Esophagus (tissue), 2 donors: ENCODE results near the gene MYO6. TPM values are rescaled to one million over a fixed set of nuclear protein-coding genes. Genes with fewer than 3 reads are reported as not detected.

Experiments used
- H3K27ac ChIP-seq, 2 donors: one replicate each; pipeline ENCODE4 v1.5.1; 2013; ENCODE audit warnings: low read depth in 2 of 2, mild to moderate bottlenecking in 2 of 2, inconsistent platforms in 1 of 2, low read length in 1 of 2, moderate library complexity in 1 of 2
- H3K27me3 ChIP-seq, 2 donors: one replicate each; pipeline ENCODE4 v1.6.1; 2013; ENCODE audit warnings: low read length in 2 of 2, control low read depth in 1 of 2, mild to moderate bottlenecking in 1 of 2; ENCODE audit not compliant: insufficient read depth in 2 of 2, control insufficient read depth in 1 of 2
- H3K36me3 ChIP-seq, 2 donors: one replicate each; pipeline ENCODE4 v1.6.1; 2013; ENCODE audit warnings: low read length in 1 of 2; ENCODE audit not compliant: control insufficient read depth in 2 of 2, insufficient read depth in 2 of 2
- H3K4me1 ChIP-seq, 2 donors: one replicate each; pipeline ENCODE4 v1.6.1; 2013; ENCODE audit warnings: low read length in 1 of 2; ENCODE audit not compliant: control insufficient read depth in 2 of 2, insufficient read depth in 2 of 2
- H3K4me3 ChIP-seq, 2 donors: one replicate each; pipeline ENCODE4 v1.5.1; 2013; ENCODE audit warnings: low read length in 2 of 2, mild to moderate bottlenecking in 2 of 2, low read depth in 1 of 2, moderate library complexity in 1 of 2
- H3K9me3 ChIP-seq, 2 donors: one replicate each; pipeline ENCODE4 v1.6.1; 2013; ENCODE audit warnings: mild to moderate bottlenecking in 2 of 2, low read depth in 1 of 2, low read length in 1 of 2, moderate library complexity in 1 of 2; ENCODE audit not compliant: control insufficient read depth in 2 of 2, insufficient read depth in 1 of 2
- WGBS, 2 donors: extraction: QIAGEN DNeasy Blood & Tissue Kit; methylation state at CpG; one replicate each; pipeline ENCODE4 v1.1.7; 2013; 5-methylcytosine and 5-hydroxymethylcytosine counted together
- polyA plus RNA-seq, 2 donors: library from polyadenylated mRNA; stranded (reverse); fragments of 200-250 nt; gene quantifications; one replicate each; pipeline ENCODE4 v1.2.3, GENCODE V29; 2013
- donor health status: healthy with polysubstance abuse.
- donor health status: Bipolar disorder and iron deficiency.

The MYO6 gene
- polyA plus RNA-seq, 2 donors: 26.8 to 53.1 TPM

DNA sequence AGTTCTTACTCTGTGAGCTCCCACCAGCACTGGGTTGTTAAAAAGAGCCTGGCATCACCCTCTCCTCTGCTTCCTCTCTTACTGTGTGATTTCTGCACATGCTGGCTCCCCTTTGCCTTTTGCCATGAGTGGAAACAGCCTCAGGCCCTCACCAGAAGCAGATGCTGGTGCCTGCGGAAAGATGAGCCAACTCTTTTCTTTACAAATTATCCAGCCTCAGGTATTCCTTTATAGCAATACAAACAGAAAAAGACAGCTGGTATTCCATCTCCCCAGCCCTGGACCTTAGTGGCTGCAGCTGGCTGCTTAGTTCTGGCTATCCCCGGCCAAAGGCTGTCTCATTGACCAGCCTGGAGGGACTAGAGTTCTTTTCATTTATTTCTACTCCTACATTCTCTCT lies 194.3 kb downstream of the MYO6 start:
- H3K27ac ChIP-seq: no peak overlapping the region
- 71 to 89% methylated on average over 2 of the region's 2 CpGs for WGBS, 2 donors
- no peaks in the 10 kb centered on the region for H3K36me3 ChIP-seq

DNA sequence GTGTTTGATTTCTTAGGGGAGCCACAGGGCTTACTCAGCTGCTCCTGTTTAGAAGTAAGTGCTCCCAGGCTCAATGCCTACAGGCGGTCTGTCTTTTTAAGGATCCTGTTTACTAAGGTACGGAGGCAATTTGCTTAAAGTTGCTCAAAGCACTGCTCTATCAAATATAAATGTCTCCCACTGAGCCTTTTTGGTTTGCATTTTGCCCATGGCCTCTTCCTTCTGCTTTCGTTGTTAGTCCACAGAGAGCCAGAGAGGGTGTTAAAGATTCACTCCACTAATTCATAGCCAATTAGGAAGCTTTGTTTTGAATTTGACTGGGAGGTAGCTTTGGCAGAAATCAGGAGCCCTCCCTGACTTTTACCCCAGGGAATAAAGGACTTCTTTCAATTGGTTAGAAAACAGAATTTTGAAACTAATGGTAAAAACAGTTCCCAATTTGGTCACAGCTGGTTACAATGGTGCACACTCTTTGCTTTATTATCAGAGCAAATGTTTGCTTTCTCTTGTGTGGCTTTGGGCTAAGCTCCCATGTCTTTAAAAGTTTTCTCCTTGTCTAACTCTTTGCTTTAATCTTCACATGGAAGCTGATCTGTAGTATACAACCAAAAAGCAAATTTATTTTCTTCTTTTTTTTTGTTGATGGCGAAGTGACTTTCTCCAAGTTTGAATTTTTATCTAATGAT lies 197.2 kb downstream of the MYO6 start:
- WGBS, 2 donors: 37% methylated on average over 4 of the region's 4 CpGs
- peaks cover 0 to 3% of the 10 kb centered on the region in 2 donors for H3K27me3 ChIP-seq
- no peaks in the 10 kb centered on the region for H3K9me3 ChIP-seq
- H3K27ac ChIP-seq: no peak overlapping the region
- no peaks in the 10 kb centered on the region for H3K4me1 ChIP-seq
- H3K4me3 ChIP-seq: no peak overlapping the region
- H3K36me3 ChIP-seq: no peaks in the 10 kb centered on the region

More for the DNA sequence above, 194.3 kb downstream of the MYO6 start:
- H3K4me3 ChIP-seq: no peak overlapping the region
- H3K4me1 ChIP-seq: no peaks in the 10 kb centered on the region
- H3K27me3 ChIP-seq: peaks cover 0 to 3% of the 10 kb centered on the region in 2 donors
- H3K9me3 ChIP-seq: no peaks in the 10 kb centered on the region

DNA sequence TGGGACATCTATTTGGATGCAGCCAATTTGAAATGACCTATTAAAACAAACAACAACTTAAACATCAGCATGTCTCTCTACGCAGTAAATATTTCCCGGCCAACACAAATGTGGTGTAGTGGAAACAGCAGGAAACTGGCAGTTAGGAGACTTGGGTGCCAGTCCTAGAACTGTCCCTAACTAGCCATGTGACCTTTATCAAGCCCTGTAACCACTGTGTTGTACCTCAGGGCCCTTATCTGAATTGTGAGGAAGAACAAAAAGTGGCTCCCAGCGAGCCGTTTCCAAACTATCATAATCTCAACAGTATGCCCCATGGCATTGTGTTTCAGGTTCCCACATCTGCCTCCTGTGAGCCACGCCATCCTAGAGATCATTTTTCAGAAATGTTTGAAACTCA lies 198.9 kb downstream of the MYO6 start:
- no peaks in the 10 kb centered on the region for H3K36me3 ChIP-seq
- H3K4me3 ChIP-seq: no peak overlapping the region
- no peak overlapping the region for H3K27ac ChIP-seq
- H3K27me3 ChIP-seq: peaks cover 0 to 3% of the 10 kb centered on the region in 2 donors
- H3K9me3 ChIP-seq: no peaks in the 10 kb centered on the region
- no peaks in the 10 kb centered on the region for H3K4me1 ChIP-seq
- 76 to 81% methylated on average over 5 of the region's 5 CpGs for WGBS, 2 donors

GRCh38 chr6:75952128-75952527 lies 203.1 kb downstream of the MYO6 start:
- Histone ChIP-seq H3K27me3 (peaks cover 0 to 3% of the 10 kb centered on the region in 2 donors), H3K36me3 (no peaks in the 10 kb centered on the region), H3K4me1 (no peaks in the 10 kb centered on the region), H3K4me3 (no peak overlapping the region), H3K27ac (no peak overlapping the region), H3K9me3 (no peaks in the 10 kb centered on the region)
- 35 to 44% methylated on average over 3 of the region's 3 CpGs for WGBS, 2 donors

- H3K27me3 ChIP-seq: no peaks in the 10 kb centered on the region
- no peaks in the 10 kb centered on the region for H3K36me3 ChIP-seq
- WGBS, 2 donors: 86 to 93% methylated on average over 1 of the region's 1 CpG
- H3K4me1 ChIP-seq: no peaks in the 10 kb centered on the region
- H3K9me3 ChIP-seq: no peaks in the 10 kb centered on the region
- no peak overlapping the region for H3K27ac ChIP-seq
- no peak overlapping the region for H3K4me3 ChIP-seq
Observed at GRCh38 chr6:75963569-75963968, 214.5 kb downstream of the MYO6 start.

GRCh38 chr6:75968143-75968542 lies 219.1 kb downstream of the MYO6 start:
- no peaks in the 10 kb centered on the region for H3K27me3 ChIP-seq
- H3K4me1 ChIP-seq: no peaks in the 10 kb centered on the region
- H3K9me3 ChIP-seq: no peaks in the 10 kb centered on the region
- H3K36me3 ChIP-seq: no peaks in the 10 kb centered on the region
- no peak overlapping the region for H3K4me3 ChIP-seq
- H3K27ac ChIP-seq: no peak overlapping the region

Other genes with a start within 250 kb of the MYO6 start
- gene SENP6, start 147.4 kb upstream of the MYO6 start, polyA plus RNA-seq: 10 to 100 TPM; 21.8 to 30.7 TPM